Right lobe of liver (tissue), 4 donors: ENCODE measurements around the gene CDC25B.

Experiments
- CTCF ChIP-seq, 4 donors: fragments of 200-600 bp in 3 of 4; fragments of 450-650 bp in 1 of 4; IDR thresholded peaks; one replicate each; pipeline versions ENCODE4 v1.5.1 to v1.8.0; 2016 to 2022; ENCODE audit warnings: antibody characterized with exemption in 4 of 4, mild to moderate bottlenecking in 2 of 4
- POLR2A ChIP-seq: fragments of 450-650 bp; IDR thresholded peaks from one replicate; pipeline ENCODE4 v1.6.1; 2017; ENCODE audit warnings: antibody characterized with exemption, mild to moderate bottlenecking
- donor health status: DM: no; HTN: no; CAD: no.
- donor health status: DM: no; HTN: no; CAD: no.
- donor health status: DM: no; HTN: yes; CAD: no.

- TF ChIP-seq CTCF (IDR thresholded peaks at IDR 0.05) (no peak), POLR2A (no peak)
These were observed 20.5 kb upstream of the CDC25B start for GRCh38 chr20:3775457-3776108.
